GM19324 (cell line): ENCODE measurements around the gene TTYH3.

Experiments
- ATAC-seq: cut with Tn5 transposase; IDR thresholded peaks from one replicate; pipeline ENCODE4 v1.9.1; 2021; ENCODE audit warnings: mild to moderate bottlenecking, moderate library complexity; ENCODE audit not compliant: unreplicated experiment, low FRiP score

The TTYH3 gene

DNA sequence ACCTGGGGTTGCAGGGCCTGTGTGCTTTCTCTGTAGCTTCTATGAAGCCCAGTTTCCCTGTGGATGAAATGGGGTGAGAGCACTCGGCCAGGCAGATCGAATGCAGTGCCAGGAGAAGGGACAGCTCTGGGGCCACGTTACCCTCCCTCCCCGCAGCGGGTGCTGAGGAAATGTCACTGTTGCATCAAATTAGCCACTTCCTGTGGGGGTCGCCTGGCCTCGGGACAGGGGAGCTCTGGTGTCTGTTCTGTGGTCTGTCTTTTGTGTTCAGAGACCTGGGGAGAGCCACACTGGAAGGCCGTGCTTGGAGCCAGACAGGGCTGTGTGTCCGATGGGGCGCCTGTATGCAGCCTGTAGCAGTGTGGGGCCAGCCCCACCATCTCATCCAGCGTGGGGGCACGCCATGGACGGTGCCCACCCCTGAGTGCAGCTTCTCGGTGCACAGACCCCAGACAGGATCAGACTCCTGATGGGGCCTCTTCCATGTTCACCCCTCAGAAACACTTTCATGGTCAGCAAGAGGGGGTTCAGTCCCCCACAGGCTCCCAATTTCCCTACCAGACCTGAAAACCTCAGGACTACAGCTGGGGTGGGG, 13.6 kb downstream of the TTYH3 start:
- ATAC-seq: no peak

DNA sequence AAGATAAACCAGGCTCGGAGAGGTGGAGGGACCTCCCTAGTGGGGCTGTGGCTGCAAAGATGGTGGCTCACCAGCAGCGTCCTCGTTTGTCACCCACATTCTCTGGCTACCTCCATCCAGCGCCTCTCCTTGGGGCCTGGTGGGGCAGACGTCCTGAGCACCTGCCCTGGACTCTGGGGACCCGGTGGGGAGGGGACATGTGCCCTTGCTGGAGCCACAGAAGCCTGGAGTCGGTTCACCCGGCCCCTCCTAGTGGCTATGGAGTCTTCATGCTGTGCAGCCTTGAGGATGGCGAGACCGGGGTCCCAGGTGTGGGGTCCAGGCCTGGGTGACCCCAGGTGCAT, 14.5 kb downstream of the TTYH3 start:
- ATAC-seq: no peak

DNA sequence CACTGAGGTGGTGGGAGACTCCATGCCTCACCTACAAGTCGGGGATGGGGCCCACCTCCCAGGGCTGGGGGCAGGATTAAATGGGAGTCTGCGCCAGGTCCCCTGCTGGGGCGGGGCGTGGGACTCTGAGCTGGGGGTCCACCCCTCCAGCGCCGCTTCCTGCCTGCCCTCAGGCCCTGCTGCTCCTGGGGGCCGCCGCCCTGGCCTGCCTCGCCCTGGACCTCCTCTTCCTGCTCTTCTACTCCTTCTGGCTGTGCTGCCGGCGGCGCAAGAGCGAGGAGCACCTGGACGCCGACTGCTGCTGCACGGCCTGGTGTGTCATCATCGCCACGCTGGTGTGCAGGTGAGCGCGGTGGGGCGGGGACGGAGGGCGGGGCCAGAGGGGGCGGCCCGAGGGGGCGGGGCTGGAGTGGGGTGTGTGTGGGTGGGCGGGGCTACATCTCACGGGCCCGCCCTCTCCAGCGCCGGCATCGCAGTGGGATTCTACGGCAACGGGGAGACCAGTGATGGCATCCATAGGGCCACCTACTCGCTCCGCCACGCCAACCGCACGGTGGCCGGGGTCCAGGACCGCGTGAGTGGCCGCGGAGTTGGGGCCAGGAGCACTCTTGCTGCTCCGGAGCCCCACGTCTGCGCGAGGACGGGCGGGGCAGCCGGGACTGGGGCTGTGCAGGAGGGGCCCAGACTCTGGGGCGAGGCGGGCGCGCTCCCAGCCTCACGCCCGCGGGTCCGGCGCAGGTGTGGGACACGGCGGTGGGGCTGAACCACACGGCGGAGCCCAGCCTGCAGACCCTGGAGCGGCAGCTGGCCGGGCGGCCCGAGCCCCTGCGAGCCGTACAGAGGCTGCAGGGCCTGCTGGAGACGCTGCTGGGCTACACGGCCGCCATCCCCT, 15.1 kb downstream of the TTYH3 start:
- no peak for ATAC-seq

DNA sequence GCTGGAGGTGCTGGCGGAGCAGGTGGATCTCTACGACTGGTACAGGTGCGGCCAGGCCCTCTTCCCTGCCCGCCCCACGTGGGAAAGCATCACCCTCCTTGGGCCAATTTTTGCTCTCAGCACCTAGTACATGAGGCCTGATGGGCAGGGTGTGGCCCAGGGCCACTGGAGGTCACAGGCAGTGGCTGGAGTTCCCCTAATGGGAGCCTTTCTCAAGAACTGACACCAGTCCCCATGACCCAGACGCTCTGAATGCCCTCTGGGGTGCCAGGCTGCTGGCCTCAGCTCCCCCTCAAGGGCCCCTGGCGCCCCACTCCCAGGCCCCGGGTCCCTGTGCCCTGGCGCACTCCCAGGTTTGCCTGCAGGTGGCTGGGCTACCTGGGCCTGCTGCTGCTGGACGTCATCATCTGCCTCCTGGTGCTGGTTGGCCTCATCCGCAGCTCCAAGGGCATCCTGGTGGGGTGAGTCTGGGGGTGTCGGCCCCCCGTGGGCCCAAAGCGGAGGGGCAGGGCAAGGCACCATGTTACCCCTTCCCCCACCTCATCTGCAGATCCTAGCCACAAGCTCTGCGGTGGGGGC, 15.9 kb downstream of the TTYH3 start:
- no peak for ATAC-seq

DNA sequence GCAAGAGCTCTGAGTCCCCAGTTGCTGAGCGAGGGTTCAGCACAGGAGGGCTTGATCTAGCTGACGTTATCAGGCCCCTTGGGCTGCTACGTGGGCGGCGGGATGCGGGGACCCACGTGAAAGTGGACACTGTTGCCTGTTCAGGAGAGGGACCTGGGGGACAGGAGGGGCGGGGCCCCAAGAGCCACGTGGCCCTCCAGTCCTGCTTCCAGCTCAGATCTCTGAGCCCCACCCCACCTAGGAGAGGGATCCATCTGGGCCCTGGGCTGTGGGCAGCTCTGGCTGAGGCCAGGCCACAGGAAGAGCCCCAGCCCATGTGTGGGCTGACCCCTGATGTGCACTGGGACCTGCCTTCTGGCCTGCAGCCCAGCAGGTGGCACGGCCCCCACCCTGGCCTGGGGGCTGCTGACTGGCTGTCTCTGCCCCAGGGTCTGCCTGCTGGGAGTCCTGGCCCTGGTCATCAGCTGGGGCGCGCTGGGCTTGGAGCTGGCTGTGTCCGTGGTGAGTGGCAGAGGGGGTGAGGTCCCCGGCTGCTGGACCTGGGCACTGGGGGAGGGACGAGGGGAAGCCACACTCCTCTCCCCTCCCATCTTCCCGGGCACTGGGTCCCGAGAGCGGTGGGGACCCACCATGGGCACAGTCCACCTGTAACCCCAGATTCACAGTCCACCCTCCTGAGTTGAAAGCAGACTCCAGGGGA, 17.5 kb downstream of the TTYH3 start:
- no peak for ATAC-seq

DNA sequence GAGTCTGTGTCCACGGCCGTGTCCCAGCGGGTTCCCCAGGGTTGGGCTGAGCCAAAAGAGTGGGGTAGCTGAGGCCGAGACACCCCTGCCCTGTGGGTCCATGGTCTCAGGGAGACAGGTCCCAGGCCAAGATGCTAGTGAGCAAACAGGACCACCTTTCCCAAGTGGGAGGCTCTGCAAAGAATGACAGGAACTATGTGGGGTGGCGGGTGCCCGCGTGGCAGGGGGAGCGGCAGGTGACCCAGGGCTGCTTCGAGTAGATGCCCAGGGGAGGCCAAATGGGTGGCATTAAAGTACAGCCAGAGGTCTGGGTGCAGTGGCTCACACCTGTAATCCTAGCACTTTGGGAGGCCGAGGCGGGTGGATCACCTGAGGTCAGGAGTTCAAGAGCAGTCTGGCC, 18.2 kb downstream of the TTYH3 start:
- no peak for ATAC-seq

DNA sequence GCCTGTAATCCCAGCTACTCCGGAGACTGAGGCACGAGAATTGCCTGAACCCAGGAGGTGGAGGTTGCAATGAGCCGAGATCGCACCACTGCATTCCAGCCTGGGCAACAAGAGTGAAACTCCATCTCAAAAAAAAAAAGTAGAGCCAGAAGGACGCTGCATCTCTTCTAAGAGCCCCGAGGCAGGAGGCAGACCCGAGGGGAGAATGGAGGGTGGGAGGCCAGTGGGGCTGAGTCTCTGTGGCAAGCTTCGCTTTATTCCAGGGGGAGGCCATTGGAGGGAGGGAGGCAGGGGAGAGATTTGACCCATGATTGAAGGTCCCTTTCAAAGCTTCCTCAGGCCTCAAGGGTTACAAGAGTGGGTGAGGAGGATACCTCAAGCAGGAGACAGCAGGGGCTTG, 18.7 kb downstream of the TTYH3 start:
- ATAC-seq: no peak

DNA sequence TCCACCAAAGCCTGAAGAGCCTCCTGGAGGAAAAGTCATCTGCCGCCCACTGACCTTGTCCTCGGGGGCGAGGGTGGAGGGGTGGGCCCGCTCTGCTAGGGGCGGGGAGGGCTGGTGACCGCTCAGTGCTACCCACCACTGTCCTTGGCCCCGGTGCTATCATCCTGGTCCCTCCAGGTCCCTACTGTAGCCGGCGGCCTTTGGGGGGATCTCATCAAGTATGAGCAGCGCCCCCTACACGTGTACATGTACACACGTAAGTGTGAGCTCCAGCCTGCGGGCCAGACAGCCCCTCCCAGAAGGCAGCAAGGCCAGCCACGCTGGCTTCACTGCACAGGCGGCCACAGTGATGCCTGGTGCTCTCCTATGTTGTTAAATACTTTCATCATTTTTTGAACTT, 19.6 kb downstream of the TTYH3 start:
- ATAC-seq: no peak

DNA sequence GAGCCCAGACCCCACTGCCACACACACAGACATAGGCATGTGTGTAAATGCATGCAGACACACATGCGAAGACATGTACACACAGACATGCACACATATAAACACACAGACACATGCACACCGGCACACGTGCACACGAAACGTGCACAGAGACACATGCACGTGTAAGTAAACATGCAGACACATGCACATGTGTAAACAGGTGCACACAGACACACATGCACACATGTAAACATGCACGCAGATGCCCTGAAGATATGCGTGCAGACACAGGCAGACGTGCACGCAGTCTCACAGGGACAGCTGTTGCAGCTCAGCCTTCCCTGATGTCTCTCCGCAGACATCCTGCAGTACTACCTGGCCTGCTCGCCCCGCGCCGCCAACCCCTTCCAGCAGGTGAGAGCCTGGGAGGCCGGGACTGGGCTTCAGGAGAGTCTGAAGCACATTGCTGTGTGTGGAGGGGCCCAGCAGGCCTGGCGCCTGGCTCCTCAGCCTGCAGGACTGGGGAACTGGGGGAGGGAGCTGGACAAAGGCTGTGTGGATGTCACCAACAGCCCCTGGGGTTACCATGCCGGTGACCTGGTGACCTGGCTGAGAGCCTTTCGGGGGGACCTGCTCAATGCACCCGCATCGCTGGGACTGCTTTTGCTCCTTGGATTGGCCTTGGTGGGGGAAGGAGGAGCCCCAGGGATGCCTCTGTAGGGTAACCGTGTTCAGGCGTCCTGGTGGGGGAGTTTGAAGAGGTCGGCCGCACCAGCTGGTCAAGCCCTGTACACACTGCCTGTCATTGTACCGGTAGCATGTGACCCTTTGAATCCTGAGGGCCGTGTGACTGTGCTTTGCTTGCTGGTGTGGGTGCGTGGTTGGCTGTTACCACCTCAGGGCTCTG, 20.3 kb downstream of the TTYH3 start:
- ATAC-seq: no peak

DNA sequence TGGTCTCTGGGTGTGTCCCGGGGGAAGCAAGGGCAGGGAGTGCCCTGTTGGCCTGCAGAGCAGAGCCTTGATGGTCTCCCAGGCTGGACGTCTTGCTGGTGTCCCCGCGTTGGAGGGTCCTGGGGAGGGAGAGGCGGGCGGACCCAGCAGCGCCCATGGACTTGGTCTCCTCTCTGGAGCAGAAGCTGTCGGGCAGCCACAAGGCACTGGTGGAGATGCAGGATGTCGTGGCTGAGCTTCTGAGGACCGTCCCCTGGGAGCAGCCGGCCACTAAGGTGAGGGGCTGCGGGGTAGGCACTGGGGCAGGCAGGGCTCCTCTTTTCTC, 20.9 kb downstream of the TTYH3 start:
- no peak for ATAC-seq

DNA sequence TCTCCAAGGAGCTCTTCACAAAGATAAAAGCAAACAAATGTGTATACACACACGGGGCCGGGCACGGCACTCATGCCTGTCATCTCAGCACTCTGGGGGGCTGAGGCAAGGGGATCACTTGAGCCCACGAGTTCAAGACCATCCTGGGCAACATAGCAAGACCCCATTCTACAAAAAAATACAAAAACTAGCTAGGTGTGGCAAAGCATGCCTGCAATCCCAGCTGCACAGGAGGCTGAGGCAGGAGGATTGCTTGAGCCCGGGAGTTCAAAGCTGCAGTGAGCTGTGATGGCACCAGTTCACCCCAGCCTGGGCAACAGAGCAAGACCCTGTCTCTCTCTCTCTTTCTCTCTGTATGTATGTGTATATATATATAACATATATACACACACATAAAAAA, 22.3 kb downstream of the TTYH3 start:
- ATAC-seq: no peak

DNA sequence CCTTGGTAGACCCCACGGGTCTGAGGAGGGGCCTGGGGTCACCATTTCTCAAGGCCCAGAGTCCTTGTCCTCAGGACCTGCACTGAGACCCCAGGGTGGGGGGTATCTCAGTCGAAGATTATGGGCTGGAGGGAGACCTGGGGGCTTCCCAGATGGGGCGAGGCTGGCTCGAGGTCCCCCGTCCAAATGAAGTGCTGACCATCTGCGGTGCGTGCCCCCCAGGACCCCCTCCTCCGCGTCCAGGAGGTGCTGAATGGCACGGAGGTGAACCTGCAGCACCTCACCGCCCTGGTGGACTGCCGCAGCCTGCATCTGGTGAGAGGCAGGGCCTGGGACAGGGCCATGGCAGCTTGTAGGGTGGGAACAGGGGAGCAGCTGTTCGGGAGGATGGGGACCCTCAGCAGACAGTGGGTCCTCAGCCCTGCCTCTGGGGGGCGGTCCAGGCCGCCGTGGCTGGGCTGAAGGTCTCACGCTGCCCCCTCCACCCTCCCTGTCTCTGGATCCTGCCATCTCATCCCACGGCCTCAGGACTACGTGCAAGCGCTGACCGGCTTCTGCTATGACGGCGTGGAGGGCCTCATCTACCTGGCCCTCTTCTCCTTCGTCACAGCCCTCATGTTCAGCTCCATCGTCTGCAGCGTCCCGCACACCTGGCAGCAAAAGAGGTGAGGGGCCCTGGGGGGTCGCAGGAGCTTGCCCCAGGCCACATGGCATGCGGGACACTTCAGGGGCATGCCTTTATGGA, 24.3 kb downstream of the TTYH3 start:
- no peak for ATAC-seq

DNA sequence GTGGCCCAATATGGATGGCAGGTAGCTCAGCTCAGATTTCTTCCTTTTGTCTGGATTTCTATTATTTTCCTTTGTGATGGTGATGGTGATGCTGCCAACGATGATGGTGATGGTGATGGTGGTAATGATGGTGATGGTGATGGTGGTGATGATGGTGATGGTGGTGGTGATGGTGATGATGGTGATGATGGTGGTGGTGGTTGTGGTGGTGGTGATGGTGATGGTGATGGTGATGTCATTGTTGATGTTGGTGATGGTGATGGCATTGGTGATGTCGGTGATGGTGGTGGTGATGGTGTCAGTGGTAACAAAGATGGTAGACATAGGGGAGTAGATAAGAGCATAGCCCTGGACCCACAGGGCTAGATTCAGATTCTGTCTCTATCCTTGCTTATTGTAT, 25.4 kb downstream of the TTYH3 start:
- ATAC-seq: no peak

DNA sequence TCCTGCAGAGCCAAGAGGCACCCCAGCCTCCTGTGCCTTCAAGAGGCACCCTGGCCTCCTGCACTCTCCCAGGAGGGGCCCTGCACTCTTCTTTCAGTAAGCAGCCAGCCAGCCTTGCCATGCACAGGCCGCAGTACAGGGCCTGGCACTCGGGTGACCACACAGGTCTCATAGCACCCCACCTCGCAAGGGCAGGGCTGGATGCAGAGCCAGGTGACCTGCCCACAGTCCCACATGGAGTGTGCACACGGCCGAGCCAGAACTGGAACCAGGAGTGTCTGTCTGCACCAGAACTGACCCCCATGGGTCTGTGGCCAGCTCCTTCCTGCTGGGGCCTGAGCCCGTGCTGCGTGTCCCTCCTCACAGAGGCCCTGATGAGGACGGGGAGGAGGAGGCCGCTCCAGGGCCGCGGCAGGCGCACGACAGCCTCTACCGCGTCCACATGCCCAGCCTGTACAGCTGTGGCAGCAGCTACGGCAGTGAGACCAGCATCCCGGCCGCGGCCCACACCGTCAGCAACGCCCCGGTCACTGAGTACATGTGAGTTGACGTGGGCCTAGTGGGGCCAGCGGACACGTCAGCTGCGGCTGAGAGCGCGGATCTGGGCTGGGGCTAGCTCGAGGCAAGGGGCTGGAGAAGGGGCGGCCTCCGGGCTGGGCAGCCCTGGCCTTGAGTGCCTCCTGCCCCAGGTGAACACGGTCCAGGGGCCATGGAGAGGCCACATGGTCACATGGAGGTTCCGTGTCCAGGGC, 26.3 kb downstream of the TTYH3 start:
- ATAC-seq: no peak

DNA sequence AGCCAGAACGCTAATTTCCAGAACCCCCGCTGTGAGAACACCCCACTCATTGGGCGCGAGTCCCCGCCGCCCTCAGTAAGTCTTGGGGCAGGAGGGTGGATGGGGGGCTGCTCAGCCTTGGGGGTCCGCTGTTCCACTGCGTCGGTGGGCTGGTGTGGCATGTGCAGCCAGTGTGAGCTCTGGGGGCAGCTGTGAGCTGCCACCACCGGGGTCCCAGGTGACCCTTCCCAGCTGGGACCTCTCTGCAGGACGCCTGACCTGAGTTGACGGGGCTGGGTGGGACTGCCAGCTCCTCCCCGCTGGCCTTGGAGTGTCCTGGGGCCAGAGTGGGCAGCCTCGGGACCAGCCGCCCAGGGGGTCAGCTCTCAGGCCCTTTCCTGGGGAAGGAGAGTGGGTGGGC, 27.2 kb downstream of the TTYH3 start:
- no peak for ATAC-seq

DNA sequence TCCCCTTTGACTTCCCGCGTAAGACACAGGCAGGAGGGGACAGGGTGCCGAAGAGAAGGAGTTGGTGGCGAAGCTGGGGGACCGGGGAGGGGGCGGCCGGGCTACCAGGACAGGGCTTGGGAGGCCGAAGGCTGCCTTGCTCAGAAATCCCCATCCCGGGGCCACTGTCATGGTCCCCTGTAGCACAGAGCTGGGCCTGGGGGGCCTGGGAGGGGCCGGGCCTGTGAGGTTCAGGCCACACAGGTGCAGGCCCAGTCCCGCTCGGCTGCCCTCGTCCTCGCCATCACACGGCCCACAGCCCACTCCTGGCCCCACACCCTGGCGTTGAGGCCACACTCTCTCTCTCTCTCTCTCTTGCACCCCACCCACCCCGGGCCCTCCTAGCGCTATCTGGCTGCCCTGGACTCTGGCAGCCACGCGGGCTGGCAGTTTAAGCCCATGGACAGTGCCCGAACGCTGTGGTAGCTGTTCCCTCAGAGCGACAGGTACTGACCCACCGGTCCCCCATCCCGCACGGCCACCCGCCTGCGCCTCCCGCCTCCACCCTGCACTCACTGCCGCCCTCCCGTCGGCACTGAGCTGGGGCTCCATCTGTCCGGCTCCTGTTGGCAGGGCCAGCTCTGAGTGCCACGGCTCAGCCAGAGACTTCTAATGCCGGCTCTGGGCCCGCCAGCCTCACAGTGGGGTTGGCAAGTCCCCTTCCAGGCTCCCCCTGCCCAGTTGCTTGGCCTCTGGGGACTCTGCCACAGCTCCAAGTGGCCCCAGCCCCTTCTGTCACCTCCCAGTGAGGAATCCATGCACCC, 28.0 kb downstream of the TTYH3 start:
- no peak for ATAC-seq

DNA sequence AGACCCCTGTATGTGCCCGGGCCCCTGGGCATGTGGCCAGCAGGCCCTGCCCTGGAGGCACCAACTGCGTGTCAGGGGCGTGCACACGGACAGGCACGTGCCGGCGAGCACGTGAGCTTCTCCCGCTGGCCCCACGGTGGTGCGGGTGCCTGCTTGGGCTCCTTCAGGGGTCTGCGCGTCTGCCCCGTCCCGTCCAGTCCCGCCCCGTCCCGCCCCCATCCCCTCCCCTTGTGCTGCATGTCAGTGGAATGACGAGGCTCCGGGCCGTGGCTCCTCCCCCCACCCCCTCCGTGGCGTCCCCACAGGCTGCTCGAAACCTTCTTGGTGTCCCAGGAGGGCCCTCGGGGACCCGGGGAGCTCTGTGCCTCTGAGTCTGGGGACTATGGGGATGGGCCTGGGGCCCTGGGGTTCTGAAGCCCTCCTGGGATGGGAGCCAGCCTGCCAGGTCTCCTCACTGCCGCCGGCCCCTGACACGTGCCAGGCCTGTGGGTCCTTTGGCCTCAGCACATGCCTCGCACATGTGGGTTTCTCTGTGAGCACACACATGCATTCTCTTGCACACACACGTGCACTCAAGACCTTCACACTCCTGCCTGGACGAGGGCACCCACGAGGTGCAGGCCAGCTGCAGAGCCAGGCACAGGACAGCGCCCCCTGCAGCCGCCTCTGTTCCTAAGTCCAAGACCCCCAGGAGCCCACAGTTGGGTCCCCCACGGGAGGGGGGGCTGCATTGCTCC, 28.7 kb downstream of the TTYH3 start:
- ATAC-seq: no peak

DNA sequence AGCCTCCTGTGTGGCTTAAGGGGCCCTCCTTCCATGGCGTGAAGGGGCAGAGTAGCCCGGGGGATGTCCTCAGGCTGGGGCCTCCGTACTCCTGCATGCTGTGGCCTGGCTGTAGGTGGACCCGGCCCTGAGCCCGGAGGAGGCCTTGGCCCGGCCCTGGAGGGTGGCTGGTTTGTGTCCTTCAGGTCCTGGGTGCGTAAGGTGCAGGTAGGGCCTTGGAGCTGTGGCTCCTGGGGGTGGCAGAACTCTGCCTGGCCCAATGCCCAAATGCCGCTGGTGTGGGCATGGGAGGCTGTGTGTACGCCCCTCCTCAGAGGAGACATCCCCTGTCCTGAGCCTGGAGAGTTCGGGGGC, 29.3 kb downstream of the TTYH3 start:
- no peak for ATAC-seq
